NCI-H2196 treated with DMSO at 0.1 percent for 48 hours (cell line): Measurements from ENCODE around the gene NAMPT.
"Not testable (repeated sequence)": the region's sequence is repeated elsewhere in the genome, so short reads cannot be mapped to it uniquely, and the experiment has no call there.

Experiments
- DNase-seq: peaks from one replicate; lab custom pipeline; 2025; ENCODE audit not compliant: unreplicated experiment; lab: John Stamatoyannopoulos, UW

The NAMPT gene

GRCh38 chr7:106236065-106236464 is 48.7 kb downstream of the NAMPT start:
- DNase-seq: no peak

- no peak for DNase-seq
Measured at GRCh38 chr7:106234425-106234824, 50.4 kb downstream of the NAMPT start.

- no peak for DNase-seq
Measured at GRCh38 chr7:106231856-106232490, 52.8 kb downstream of the NAMPT start.

GRCh38 chr7:106225856-106226255 is 58.9 kb downstream of the NAMPT start:
- no peak for DNase-seq

- no peak for DNase-seq
Measured at GRCh38 chr7:106224797-106225196, 60.0 kb downstream of the NAMPT start.

- no peak for DNase-seq
Measured at GRCh38 chr7:106223156-106223555, 61.6 kb downstream of the NAMPT start.

- DNase-seq: no peak
Measured at GRCh38 chr7:106222545-106222944, 62.2 kb downstream of the NAMPT start.

GRCh38 chr7:106220307-106220706 is 64.5 kb downstream of the NAMPT start:
- DNase-seq: no peak

- DNase-seq: no peak
Measured at GRCh38 chr7:106219170-106219569, 65.6 kb downstream of the NAMPT start.

GRCh38 chr7:106218546-106218945 is 66.2 kb downstream of the NAMPT start:
- no peak for DNase-seq

- no peak for DNase-seq
Measured at GRCh38 chr7:106216923-106217542, 67.8 kb downstream of the NAMPT start.

- no peak for DNase-seq
Measured at GRCh38 chr7:106216517-106216922, 68.3 kb downstream of the NAMPT start.

GRCh38 chr7:106215868-106216516 is 68.8 kb downstream of the NAMPT start:
- DNase-seq: no peak

- DNase-seq: not testable (repeated sequence)
Measured at GRCh38 chr7:106208944-106209343, 75.8 kb downstream of the NAMPT start.

- no peak for DNase-seq
Measured at GRCh38 chr7:106206826-106207541, 77.8 kb downstream of the NAMPT start.

GRCh38 chr7:106205621-106206222 is 79.1 kb downstream of the NAMPT start:
- no peak for DNase-seq

GRCh38 chr7:106203473-106203872 is 81.3 kb downstream of the NAMPT start:
- no peak for DNase-seq

GRCh38 chr7:106201164-106201563 is 83.6 kb downstream of the NAMPT start:
- DNase-seq: no peak

GRCh38 chr7:106199813-106200364 is 84.9 kb downstream of the NAMPT start:
- DNase-seq: no peak

GRCh38 chr7:106199024-106199423 is 85.8 kb downstream of the NAMPT start:
- no peak for DNase-seq
